H1 (cell line): ENCODE data around the gene ATAD5. TPM values are rescaled to one million over a fixed set of nuclear protein-coding genes. Genes with fewer than 3 reads are reported as not detected.

Experiments used
- CTCF ChIA-PET: fragments of 300-600 bp; sonication (Branson Sonifier 250); formaldehyde crosslinking; loops from one replicate; lab custom pipeline; 2021; ENCODE audit not compliant: partially characterized antibody; lab: Charles Lee
- POLR2A ChIA-PET: fragments of 300-600 bp; sonication (Branson Sonifier 250); formaldehyde crosslinking; loops from one replicate; lab custom pipeline; 2021; ENCODE audit warnings: inconsistent platforms; ENCODE audit not compliant: partially characterized antibody; lab: Charles Lee
- DNase-seq, 2 experiments: peaks; one replicate each; pipeline versions ENCODE4 v3.0.0 to v3.0.0-alpha.2; 2010 to 2022; ENCODE audit warnings: low spot score in 2 of 2, low read depth in 1 of 2, mixed read lengths in 1 of 2
- FAIRE-seq: peaks from 2 replicates; lab custom pipeline; 2011; peaks lifted over from hg19 to GRCh38; lab: Jason Lieb, UNC
- H2AFZ ChIP-seq: 2 replicates; pipeline ENCODE4 v1.8.1; 2012; ENCODE audit warnings: low read length, inconsistent platforms
- H2AK5ac ChIP-seq: 2 replicates; pipeline ENCODE4 v1.6.1; 2013; ENCODE audit warnings: low read depth, low read length
- H2BK120ac ChIP-seq: replicated peaks from 2 replicates; pipeline ENCODE3; 2013; ENCODE audit warnings: low read depth, low read length, inconsistent platforms
- H2BK12ac ChIP-seq: 2 replicates; pipeline ENCODE4 v1.6.1; 2013; ENCODE audit warnings: low read depth, low read length
- H2BK15ac ChIP-seq: 2 replicates; pipeline ENCODE4 v1.6.1; 2013; ENCODE audit warnings: low read length
- H2BK20ac ChIP-seq: 2 replicates; pipeline ENCODE4 v1.6.1; 2013; ENCODE audit warnings: low read length
- H2BK5ac ChIP-seq: 2 replicates; pipeline ENCODE4 v1.6.1; 2013; ENCODE audit warnings: low read depth, low read length
- H3K14ac ChIP-seq: 2 replicates; pipeline ENCODE4 v1.6.1; 2013; ENCODE audit warnings: inconsistent platforms; ENCODE audit not compliant: insufficient read length
- H3K18ac ChIP-seq: 2 replicates; pipeline ENCODE4 v1.6.1; 2013; ENCODE audit warnings: low read length; ENCODE audit errors: extremely low read depth
- H3K23ac ChIP-seq: 2 replicates; pipeline ENCODE4 v1.6.1; 2013; ENCODE audit warnings: inconsistent platforms; ENCODE audit not compliant: insufficient read length
- H3K23me2 ChIP-seq: 2 replicates; pipeline ENCODE4 v1.6.1; 2013; ENCODE audit warnings: low read depth, low read length
- H3K27ac ChIP-seq: 2 replicates; pipeline ENCODE4 v1.6.1; 2011; ENCODE audit warnings: low read depth, low read length, inconsistent platforms
- H3K27me3 ChIP-seq, 4 experiments: replicated peaks in 1 of 4; 1 replicate in 1 of 4; 2 replicates in 3 of 4; pipeline versions ENCODE4 v1.6.1 to v1.8.1; 2011 to 2013; ENCODE audit warnings: low read length in 3 of 4, mild to moderate bottlenecking in 3 of 4, inconsistent platforms in 2 of 4, mixed read lengths in 2 of 4, moderate library complexity in 1 of 4; ENCODE audit not compliant: control insufficient read depth in 3 of 4, insufficient read depth in 3 of 4; ENCODE audit errors: extremely low read depth in 1 of 4
- H3K36me3 ChIP-seq, 4 experiments: 2 replicates each; pipeline versions ENCODE4 v1.6.1 to v1.8.1; 2011 to 2013; ENCODE audit warnings: mild to moderate bottlenecking in 4 of 4, low read length in 3 of 4, moderate library complexity in 2 of 4, control low read depth in 1 of 4, inconsistent platforms in 1 of 4; ENCODE audit not compliant: insufficient read depth in 4 of 4, control insufficient read depth in 2 of 4
- H3K4ac ChIP-seq: replicated peaks from 2 replicates; pipeline ENCODE3; 2013; ENCODE audit warnings: low read length, low read depth, mixed read lengths, inconsistent platforms; ENCODE audit not compliant: insufficient read length
- H3K4me1 ChIP-seq, 4 experiments: replicated peaks in 1 of 4; 1 replicate in 1 of 4; 2 replicates in 3 of 4; pipeline versions ENCODE4 v1.6.1 to v1.8.1; 2011 to 2013; ENCODE audit warnings: low read length in 3 of 4, inconsistent platforms in 2 of 4, mixed read lengths in 1 of 4; ENCODE audit not compliant: insufficient read depth in 4 of 4, control insufficient read depth in 3 of 4
- H3K4me2 ChIP-seq, 2 experiments: 2 replicates each; pipeline versions ENCODE4 v1.6.1 to v1.8.1; 2011 to 2013; ENCODE audit warnings: low read depth in 2 of 2, low read length in 2 of 2, control low read depth in 1 of 2, inconsistent platforms in 1 of 2, mild to moderate bottlenecking in 1 of 2; ENCODE audit not compliant: insufficient read depth in 1 of 2
- H3K4me3 ChIP-seq, 4 experiments: fragments of 200-600, 300-600 bp in 1 of 4; sonication (generic), shearing (Covaris generic), sonication (Bioruptor Twin) in 1 of 4; 2 replicates each; pipeline versions ENCODE4 v1.5.1 to v1.8.1; 2011 to 2016; ENCODE audit warnings: low read length in 4 of 4, low read depth in 3 of 4, control low read depth in 2 of 4, inconsistent platforms in 2 of 4, mild to moderate bottlenecking in 2 of 4, mixed read lengths in 1 of 4, moderate library complexity in 1 of 4; ENCODE audit not compliant: insufficient read depth in 2 of 4; ENCODE audit errors: extremely low read depth in 1 of 4
- H3K56ac ChIP-seq: replicated peaks from 2 replicates; pipeline ENCODE3; 2013; ENCODE audit warnings: low read depth, mild to moderate bottlenecking, mixed read lengths, low read length, inconsistent platforms; ENCODE audit not compliant: insufficient read length
- H3K79me1 ChIP-seq: 2 replicates; pipeline ENCODE4 v1.6.1; 2013; ENCODE audit warnings: low read depth, low read length, control low read depth
- H3K79me2 ChIP-seq, 2 experiments: 2 replicates each; pipeline versions ENCODE4 v1.6.1 to v1.8.1; 2012 to 2013; ENCODE audit warnings: low read length in 2 of 2, mild to moderate bottlenecking in 2 of 2, inconsistent platforms in 1 of 2; ENCODE audit not compliant: insufficient read depth in 2 of 2, control insufficient read depth in 1 of 2
- H3K9ac ChIP-seq, 4 experiments: replicated peaks in 1 of 4; 1 replicate in 1 of 4; 2 replicates in 3 of 4; pipeline versions ENCODE4 v1.6.1 to v1.8.1; 2011 to 2013; ENCODE audit warnings: low read depth in 3 of 4, low read length in 3 of 4, control low read depth in 2 of 4, mild to moderate bottlenecking in 2 of 4, moderate library complexity in 2 of 4, inconsistent platforms in 1 of 4; ENCODE audit errors: extremely low read depth in 1 of 4
- H3K9me3 ChIP-seq, 2 experiments: 2 replicates each; pipeline versions ENCODE4 v1.6.1 to v1.8.1; 2012 to 2013; ENCODE audit warnings: mild to moderate bottlenecking in 2 of 2, moderate library complexity in 2 of 2, control low read depth in 1 of 2, inconsistent platforms in 1 of 2, low read depth in 1 of 2, low read length in 1 of 2, mixed read lengths in 1 of 2; ENCODE audit not compliant: insufficient read depth in 2 of 2
- H4K20me1 ChIP-seq, 2 experiments: replicated peaks in 1 of 2; 2 replicates each; pipeline versions ENCODE3 to v1.8.1; 2011 to 2013; ENCODE audit warnings: inconsistent platforms in 2 of 2, low read length in 2 of 2, mild to moderate bottlenecking in 1 of 2; ENCODE audit not compliant: insufficient read depth in 2 of 2, control insufficient read depth in 1 of 2
- H4K5ac ChIP-seq: 2 replicates; pipeline ENCODE4 v1.6.1; 2013; ENCODE audit warnings: low read length, low read depth, mixed read lengths, inconsistent platforms; ENCODE audit not compliant: insufficient read length
- H4K8ac ChIP-seq: 2 replicates; pipeline ENCODE4 v1.8.0; 2013; ENCODE audit warnings: mild to moderate bottlenecking, moderate library complexity, low read length, inconsistent platforms; ENCODE audit not compliant: insufficient read depth; ENCODE audit errors: extremely low read depth
- H4K91ac ChIP-seq: replicated peaks from 2 replicates; pipeline ENCODE3; 2013; ENCODE audit warnings: low read length, mixed read lengths, inconsistent platforms; ENCODE audit not compliant: insufficient read length
- E2F6 ChIP-seq: IDR thresholded peaks from 2 replicates; pipeline ENCODE4 v1.6.1; 2012; ENCODE audit warnings: inconsistent platforms
- EZH2 ChIP-seq: fragments of 200-600 bp; sonication (generic); IDR thresholded peaks from 2 replicates; pipeline ENCODE4 v1.7.1; 2012; ENCODE audit warnings: low read depth, mild to moderate bottlenecking, moderate library complexity, low read length, inconsistent platforms; ENCODE audit not compliant: severe bottlenecking
- NANOG ChIP-seq: IDR thresholded peaks from 2 replicates; pipeline ENCODE4 v1.6.1; 2011; ENCODE audit warnings: low read length, low read depth, mild to moderate bottlenecking, inconsistent platforms; ENCODE audit not compliant: insufficient read depth, poor library complexity, severe bottlenecking
- PHF8 ChIP-seq: fragments of 200-600 bp; sonication (generic); conservative IDR thresholded peaks from 2 replicates; pipeline ENCODE4 v1.7.1; 2012; ENCODE audit warnings: low read depth, mild to moderate bottlenecking, inconsistent platforms, low read length, moderate library complexity
- RAD21 ChIP-seq, 2 experiments: IDR thresholded peaks in 1 of 2; conservative IDR thresholded peaks in 1 of 2; 2 replicates each; pipeline ENCODE4 v1.6.1; 2011; ENCODE audit warnings: low read depth in 2 of 2, low read length in 2 of 2, improper control_type of control experiment in 1 of 2, inconsistent platforms in 1 of 2, mild to moderate bottlenecking in 1 of 2, moderate library complexity in 1 of 2
- SIX5 ChIP-seq: IDR thresholded peaks from 2 replicates; pipeline ENCODE4 v1.6.1; 2011; ENCODE audit warnings: mild to moderate bottlenecking, low read depth, low read length
- SP2 ChIP-seq: IDR thresholded peaks from 2 replicates; pipeline ENCODE4 v1.6.1; 2012; ENCODE audit warnings: mild to moderate bottlenecking, low read length, inconsistent platforms
- WGBS, 2 experiments: shearing (Covaris generic) in 1 of 2; methylation state at CpG; one replicate each; pipeline versions ENCODE4 v1.1.6 to v1.1.7; 2013 to 2015; ENCODE audit warnings: low lambda C conversion rate in 2 of 2, mixed read lengths in 2 of 2, inconsistent platforms in 1 of 2, low coverage in 1 of 2, missing lambda C conversion rate in 1 of 2; ENCODE audit not compliant: insufficient replicate concordance in 2 of 2, insufficient coverage in 1 of 2, insufficient read length in 1 of 2; ENCODE audit errors: extremely low coverage in 1 of 2, missing lambda C conversion rate in 1 of 2; 5-methylcytosine and 5-hydroxymethylcytosine counted together
- polyA plus RNA-seq, 7 experiments: library from polyadenylated mRNA; depleted of rRNA in 3 of 7; stranded (reverse) in 5 of 7; unstranded in 2 of 7; fragments of >200 nt in 5 of 7; fragments of 200-250 nt in 2 of 7; gene quantifications; 1 replicate in 5 of 7; 2 replicates in 1 of 7; 4 replicates in 1 of 7; pipeline versions ENCODE4 v1.2.1 to v1.2.3, GENCODE V29; 2011 to 2013; ENCODE audit warnings: missing spikeins in 2 of 7, mixed read lengths in 2 of 7
- total RNA-seq: library from RNA; stranded (reverse); fragmentation: NEBNext Ultra II Directional; extraction: Animal tissue kit (Norgen Biotek cat#: 25700); gene quantifications from 2 replicates; pipeline ENCODE4 v1.2.1, GENCODE V29; 2021

Gene ATAD5
- total and polyA plus RNA-seq, 2 of the 8 experiments (the other 6 are each of a cell fraction or from before 2014, with no cell fraction given) = 3.5 to 30.0 TPM

- H3K23me2 ChIP-seq = peaks cover 6% of the 10 kb centered on the region
- no peak overlapping the region for H4K5ac ChIP-seq
- H3K27ac ChIP-seq = no peak overlapping the region
- H2AK5ac ChIP-seq = no peak overlapping the region
- H3K23ac ChIP-seq = no peak overlapping the region
- H2BK15ac ChIP-seq = no peak overlapping the region
- H3K79me2 ChIP-seq = 0 out of 4 replicates have a peak, but pooled peaks cover 0 to 3% of the 10 kb centered on the region in 2 experiments
- no peak overlapping the region for H2BK120ac ChIP-seq
- H3K4me3 ChIP-seq = no peak overlapping the region
- no peak overlapping the region for H2BK5ac ChIP-seq
- TF ChIP-seq NANOG (no peak), PHF8 (no peak), RAD21 (IDR thresholded peaks at IDR 0.05 in 1 of 2, conservative IDR thresholded peaks at IDR 0.05 in 1 of 2; ENCODE audit: low read depth in 2 of 2, low read length in 2 of 2) (0 out of 4 replicates have a peak, but pooled peaks of 1 of the 2 experiments have one; percentile 20), EZH2 (no peak), SIX5 (no peak), E2F6 (no peak), SP2 (no peak)
- no peak overlapping the region for H3K4me2 ChIP-seq
- H4K91ac ChIP-seq = no peak overlapping the region
- no peak overlapping the region for H3K14ac ChIP-seq
- no peak overlapping the region for H3K56ac ChIP-seq
- H2AFZ ChIP-seq = no peak overlapping the region
- H3K4me1 ChIP-seq = peaks cover 0 to 11% (median 5%) of the 10 kb centered on the region in 4 experiments; a peak in 4 of 7 replicates
- no peaks in the 10 kb centered on the region for H3K9me3 ChIP-seq
- no peak overlapping the region for H3K4ac ChIP-seq
- FAIRE-seq = no peak
- H3K27me3 ChIP-seq = peaks cover 16 to 42% (median 34%) of the 10 kb centered on the region in 4 experiments
- H3K79me1 ChIP-seq = no peaks in the 10 kb centered on the region
- H2BK20ac ChIP-seq = no peak overlapping the region
- POLR2A ChIA-PET = no interaction called here
- no peak for DNase-seq
- no peak overlapping the region for H2BK12ac ChIP-seq
- H3K36me3 ChIP-seq = no peaks in the 10 kb centered on the region
- CTCF ChIA-PET = interaction anchor here (0.5 to 1.8 kb wide), 8 partner anchors 9 to 585 kb away, joined by 3 to 5 read pairs (median 3); no protein-coding TSS in a partner anchor
- H4K8ac ChIP-seq = no peak overlapping the region
- no peak overlapping the region for H3K18ac ChIP-seq
- peak overlapping the region in 2 of 4 experiments; percentile 34 to 52; a peak in 2 of 7 replicates for H3K9ac ChIP-seq
- 94% methylated on average over 2 of the region's 2 CpGs; no CpG with 5 or more reads in 1 of the 2 experiments for WGBS, 2 experiments
- H4K20me1 ChIP-seq = no peaks in the 10 kb centered on the region
Measured at GRCh38 chr17:30924341-30924740, 92.6 kb downstream of the ATAD5 start.
